Bronchial epithelial cell (primary cell): Measurements from ENCODE around the gene PPP4C. TPM values are rescaled to one million over a fixed set of nuclear protein-coding genes. Genes with fewer than 3 reads are reported as not detected.

Experiments used
- DNase-seq: peaks from one replicate; pipeline ENCODE4 v3.0.0-alpha.2; 2010; ENCODE audit warnings: low read depth
- FAIRE-seq: peaks from 2 replicates; lab custom pipeline; 2011; peaks lifted over from hg19 to GRCh38; lab: Jason Lieb, UNC
- H3K27me3 ChIP-seq: 2 replicates; pipeline ENCODE4 v1.5.1; 2011; ENCODE audit warnings: low read length; ENCODE audit not compliant: control insufficient read depth, insufficient read depth
- H3K36me3 ChIP-seq: 2 replicates; pipeline ENCODE4 v1.5.1; 2011; ENCODE audit warnings: low read length; ENCODE audit not compliant: control insufficient read depth, insufficient read depth
- H3K4me3 ChIP-seq: 2 replicates; pipeline ENCODE4 v1.5.1; 2011; ENCODE audit warnings: mild to moderate bottlenecking, low read depth, low read length, control low read depth
- CTCF ChIP-seq: IDR thresholded peaks from 2 replicates; pipeline ENCODE4 v1.5.1; 2011; ENCODE audit warnings: mild to moderate bottlenecking, moderate library complexity, low read length, control low read depth, inconsistent platforms; ENCODE audit not compliant: insufficient read depth, severe bottlenecking
- total RNA-seq: library from RNA; depleted of rRNA; stranded (reverse); fragments of >200 nt; gene quantifications from 2 replicates; pipeline ENCODE4 v1.2.1, GENCODE V29; 2014

The PPP4C gene
- total RNA-seq, 1 donor from 2014 or later = 249 TPM

- no peaks in the 10 kb centered on the region for H3K27me3 ChIP-seq
- no peak for TF ChIP-seq CTCF
- peaks cover 4% of the 10 kb centered on the region for H3K36me3 ChIP-seq
- DNase-seq (peak; percentile 72), FAIRE-seq (no peak)
- peak within 1 kb of the TSS; percentile 43 for H3K4me3 ChIP-seq
Observed at GRCh38 chr16:30096105-30096861, 20.5 kb downstream of the PPP4C start, which contains the start of gene YPEL3. YPEL3 (minus strand) TSS chr16:30096213; CDS start chr16:30095482, 731 bp downstream.

DNA sequence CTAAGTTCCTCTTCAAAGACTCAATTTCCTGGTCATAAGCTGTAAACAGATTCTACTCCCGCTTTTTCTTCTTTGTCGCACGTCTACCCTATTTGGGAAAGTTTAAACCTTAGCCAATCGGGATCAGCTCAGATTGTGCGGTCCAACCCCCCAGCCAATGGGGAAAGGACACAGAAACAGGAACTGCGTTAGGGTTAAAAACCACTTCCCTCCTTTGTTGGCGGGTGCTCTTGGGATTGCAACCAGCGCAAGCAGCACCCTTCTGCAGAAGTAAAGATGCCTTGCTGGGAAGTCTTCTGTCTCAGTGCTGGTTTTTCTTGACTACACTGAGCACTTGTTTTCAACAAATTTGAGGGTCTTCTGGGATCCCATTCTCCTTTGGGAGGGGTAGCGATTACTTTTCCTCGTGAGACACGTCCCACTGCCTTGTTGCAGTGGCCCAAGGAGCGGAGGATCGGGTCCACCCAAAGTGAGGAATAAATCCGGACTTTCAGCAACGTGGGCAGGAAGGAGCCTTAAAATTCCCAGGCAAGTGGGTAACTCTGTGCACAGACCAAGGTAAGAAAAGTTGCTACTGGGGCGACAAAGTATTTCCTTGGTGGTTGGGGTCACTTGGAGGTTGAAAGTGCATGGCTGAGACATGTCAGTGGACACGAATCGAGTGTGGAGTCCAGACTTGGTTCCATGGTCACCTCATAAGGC lies 21.2 kb downstream of the PPP4C start:
- H3K36me3 ChIP-seq = peaks cover 4% of the 10 kb centered on the region
- FAIRE-seq = no peak
- DNase-seq = no peak
- H3K27me3 ChIP-seq = no peaks in the 10 kb centered on the region
- no peak overlapping the region for H3K4me3 ChIP-seq
- no peak for TF ChIP-seq CTCF

DNA sequence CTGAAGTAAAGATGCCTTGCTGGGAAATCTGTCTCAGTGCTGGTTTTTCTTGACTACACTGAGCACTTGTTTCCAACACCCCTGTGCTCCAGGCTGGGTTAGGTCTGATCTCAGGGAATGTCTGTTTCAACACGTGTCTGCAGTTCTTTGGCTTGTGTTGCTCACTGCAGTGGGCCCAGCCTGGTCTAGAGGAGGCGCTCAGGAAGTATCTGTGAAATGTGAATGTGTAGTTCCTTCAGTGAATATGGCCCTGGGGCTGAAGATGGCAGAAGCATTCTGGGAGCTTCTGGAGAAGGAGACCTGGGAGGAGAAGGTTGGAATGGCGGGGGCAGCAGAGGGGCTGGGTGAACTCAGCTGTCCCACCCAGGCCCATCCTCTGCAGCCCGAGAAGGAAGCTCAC lies 28.3 kb downstream of the PPP4C start:
- no peak for DNase-seq
- Histone ChIP-seq H3K36me3 (peaks cover 1% of the 10 kb centered on the region), H3K4me3 (no peak overlapping the region), H3K27me3 (no peaks in the 10 kb centered on the region)
- FAIRE-seq = no peak
- no peak for TF ChIP-seq CTCF

GRCh38 chr16:30104492-30104891 lies 28.7 kb downstream of the PPP4C start:
- no peak for DNase-seq
- no peaks in the 10 kb centered on the region for H3K27me3 ChIP-seq
- TF ChIP-seq CTCF = no peak
- FAIRE-seq = no peak
- no peak overlapping the region for H3K4me3 ChIP-seq
- H3K36me3 ChIP-seq = peaks cover 1% of the 10 kb centered on the region

DNA sequence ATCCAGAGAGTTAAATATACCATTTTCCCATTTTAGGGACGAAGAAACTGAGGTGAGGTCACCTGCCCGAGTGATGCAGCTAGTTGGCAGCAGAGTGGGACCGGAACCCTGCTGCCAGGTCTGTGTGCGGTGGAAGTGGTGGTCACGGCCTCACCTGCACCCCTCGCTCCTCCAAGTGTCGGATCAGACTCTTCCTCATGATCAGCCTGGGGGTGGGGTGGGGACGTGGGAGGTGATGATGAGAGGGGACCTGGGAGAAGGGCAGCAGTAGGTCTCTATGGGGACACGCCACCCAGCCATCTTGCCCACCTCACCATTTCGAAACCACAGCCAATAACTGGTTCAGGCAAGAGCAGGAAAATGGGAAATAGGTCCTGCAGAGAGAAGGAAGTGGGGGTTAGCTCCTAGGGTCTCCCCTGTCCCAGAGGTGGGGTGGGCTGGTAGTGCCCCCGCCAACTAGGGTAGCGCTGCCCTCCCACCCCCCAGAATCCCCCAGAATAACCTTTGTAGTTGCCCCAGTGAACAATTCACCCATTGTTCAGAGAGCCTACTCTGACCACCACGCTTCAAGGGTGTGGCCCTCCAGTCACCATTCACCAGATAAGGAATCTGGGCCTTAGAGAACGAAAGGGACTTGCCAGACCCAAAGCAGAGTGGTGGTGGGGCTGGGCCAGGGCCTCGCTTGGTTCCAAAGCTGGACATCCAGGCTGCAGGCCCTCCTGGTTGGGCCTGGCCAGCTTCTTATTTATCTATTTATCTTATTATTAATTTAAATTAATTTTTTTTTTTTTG lies 32.5 kb downstream of the PPP4C start:
- H3K27me3 ChIP-seq = no peaks in the 10 kb centered on the region
- no peak for FAIRE-seq
- H3K36me3 ChIP-seq = peaks cover 1% of the 10 kb centered on the region
- no peak overlapping the region for H3K4me3 ChIP-seq
- DNase-seq = no peak
- TF ChIP-seq CTCF = no peak
